AG09319 (cell line): ENCODE measurements around the gene CARD18.

Experiments used
- DNase-seq: peaks from one replicate; pipeline ENCODE4 v3.0.0-alpha.2; 2010; ENCODE audit warnings: low read depth; ENCODE audit errors: extremely low read depth
- CTCF ChIP-seq: IDR thresholded peaks from 2 replicates; pipeline ENCODE4 v1.5.1; 2011; ENCODE audit warnings: low read depth, mild to moderate bottlenecking, inconsistent platforms, low read length, moderate library complexity

The CARD18 gene

GRCh38 chr11:105155679-105156078, 16.1 kb upstream of the CARD18 start:
- no peak for DNase-seq
- no peak for TF ChIP-seq CTCF

- TF ChIP-seq CTCF, result no peak
- no peak for DNase-seq
These were observed 13.8 kb upstream of the CARD18 start for GRCh38 chr11:105153392-105153791.

GRCh38 chr11:105152560-105152959, 13.0 kb upstream of the CARD18 start:
- no peak for TF ChIP-seq CTCF
- DNase-seq, result no peak

GRCh38 chr11:105152021-105152512, 12.5 kb upstream of the CARD18 start:
- no peak for TF ChIP-seq CTCF
- no peak for DNase-seq

- no peak for TF ChIP-seq CTCF
- no peak for DNase-seq
These were observed 9.9 kb upstream of the CARD18 start for GRCh38 chr11:105149477-105149876.

GRCh38 chr11:105148241-105148640, 8.7 kb upstream of the CARD18 start:
- DNase-seq, result no peak
- no peak for TF ChIP-seq CTCF

- no peak for TF ChIP-seq CTCF
These were observed 5.3 kb upstream of the CARD18 start for GRCh38 chr11:105144887-105145286.

GRCh38 chr11:105142167-105142566, 2.6 kb upstream of the CARD18 start:
- DNase-seq, result no peak
- no peak for TF ChIP-seq CTCF

More at GRCh38 chr11:105144887-105145286, 5.3 kb upstream of the CARD18 start:
- peak; percentile 24 for DNase-seq
